Measurements from ENCODE around the gene SPATA20.

SPATA20 gene

DNA sequence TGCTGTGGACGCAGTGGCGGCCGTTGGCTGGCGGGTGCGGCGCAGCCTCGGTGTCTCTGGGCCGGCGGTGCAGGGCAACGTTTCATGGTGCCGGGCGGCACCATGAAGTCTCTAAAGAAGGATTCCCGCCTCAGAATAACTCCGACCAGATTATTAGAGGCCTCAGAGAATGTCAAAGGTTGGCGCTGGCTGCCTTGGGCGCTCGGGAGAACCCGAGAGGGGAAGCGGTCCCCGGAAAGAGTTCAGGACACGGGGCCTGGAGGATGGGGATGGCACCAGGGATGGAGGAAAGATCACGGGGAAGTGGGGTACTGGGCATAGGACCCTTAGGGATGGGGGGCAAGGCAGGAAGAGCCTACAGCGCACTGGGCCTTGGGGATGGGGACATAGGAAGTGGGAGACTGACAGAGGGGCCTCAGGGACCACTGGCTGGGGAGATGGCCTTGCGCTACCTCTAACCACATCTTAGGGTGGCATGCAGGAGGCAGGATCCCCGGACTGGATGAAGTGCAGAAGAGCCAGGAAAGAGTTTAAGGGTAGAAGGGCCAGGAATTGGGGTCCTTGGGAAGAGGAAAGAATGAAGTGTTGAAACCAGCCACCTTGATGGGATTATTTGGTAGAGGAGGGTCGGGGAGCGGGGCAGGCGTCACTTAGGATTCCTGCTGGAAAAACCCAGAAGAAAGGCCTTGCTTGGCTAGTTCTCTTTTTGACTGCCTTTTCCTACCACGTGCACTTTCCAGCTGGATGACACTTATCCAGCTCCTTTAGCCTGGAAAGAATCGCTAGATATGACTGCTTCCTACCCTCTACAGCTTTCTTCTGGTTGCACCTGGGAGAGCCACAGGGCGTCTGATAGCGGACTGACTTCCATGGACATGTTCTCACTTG lies 38.2 kb upstream of the SPATA20 start:
- no peak for TF ChIP-seq Cebpa-rat (IDR thresholded peaks at IDR 0.05)
- H3K27ac ChIP-seq: no peak overlapping the region
- no peaks in the 10 kb centered on the region for H4K20me1 ChIP-seq
- H3K4me2 ChIP-seq: peak overlapping the region; percentile 74
- peaks cover 42% of the 10 kb centered on the region for H3K27me3 ChIP-seq
- peaks cover 6% of the 10 kb centered on the region; the same call in 1 of the 2 replicates for H3K4me1 ChIP-seq
- H3K36me3 ChIP-seq: no peaks in the 10 kb centered on the region
- H3K9me3 ChIP-seq: no peaks in the 10 kb centered on the region
- no peak overlapping the region for H3K9ac ChIP-seq
- H3K4me3 ChIP-seq: peak overlapping the region; percentile 61

GRCh38 chr17:50511058-50511457 lies 35.9 kb upstream of the SPATA20 start:
- TF ChIP-seq Cebpa-rat (IDR thresholded peaks at IDR 0.05): no peak
- Histone ChIP-seq H3K4me3 (no peak overlapping the region), H3K27me3 (peaks cover 39% of the 10 kb centered on the region), H3K36me3 (no peaks in the 10 kb centered on the region), H3K9ac (no peak overlapping the region), H3K27ac (no peak overlapping the region), H3K4me1 (peaks cover 20% of the 10 kb centered on the region), H3K4me2 (no peak overlapping the region), H3K9me3 (no peaks in the 10 kb centered on the region), H4K20me1 (no peaks in the 10 kb centered on the region)

- no peak for TF ChIP-seq Cebpa-rat (IDR thresholded peaks at IDR 0.05)
- Histone ChIP-seq H3K4me3 (no peak overlapping the region), H3K9ac (no peak overlapping the region), H3K9me3 (no peaks in the 10 kb centered on the region), H3K36me3 (no peaks in the 10 kb centered on the region), H3K4me2 (no peak overlapping the region), H3K4me1 (peaks cover 18% of the 10 kb centered on the region), H3K27me3 (peaks cover 15% of the 10 kb centered on the region), H3K27ac (no peak overlapping the region), H4K20me1 (no peaks in the 10 kb centered on the region)
Observed at GRCh38 chr17:50513495-50513894, 33.5 kb upstream of the SPATA20 start.

DNA sequence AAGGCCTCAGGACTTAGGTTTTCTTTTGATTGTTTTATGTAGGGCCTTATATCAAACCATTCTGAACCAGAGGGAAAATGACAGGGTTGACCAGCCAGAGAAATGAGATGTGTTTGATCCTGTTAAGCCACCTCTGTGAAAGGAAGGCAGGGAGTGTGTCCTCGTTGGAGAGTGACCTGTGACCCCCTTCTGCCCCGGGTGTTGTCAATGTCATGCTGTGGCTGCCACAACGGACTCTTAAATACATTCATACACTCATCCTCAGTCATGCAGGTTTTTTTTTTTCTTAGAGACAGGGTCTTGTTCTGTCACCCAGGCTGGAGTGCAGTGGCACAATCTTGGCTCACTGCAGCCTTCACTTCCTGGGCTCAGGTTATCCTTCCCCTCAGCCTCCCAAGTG lies 32.6 kb upstream of the SPATA20 start:
- H3K36me3 ChIP-seq: no peaks in the 10 kb centered on the region
- no peak for TF ChIP-seq Cebpa-rat (IDR thresholded peaks at IDR 0.05)
- H3K4me3 ChIP-seq: no peak overlapping the region
- no peak overlapping the region for H3K27ac ChIP-seq
- peaks cover 6% of the 10 kb centered on the region; the same call in 1 of the 2 replicates for H3K27me3 ChIP-seq
- H4K20me1 ChIP-seq: no peaks in the 10 kb centered on the region
- no peak overlapping the region for H3K9ac ChIP-seq
- no peak overlapping the region for H3K4me2 ChIP-seq
- H3K4me1 ChIP-seq: peaks cover 15% of the 10 kb centered on the region
- no peaks in the 10 kb centered on the region for H3K9me3 ChIP-seq

- H3K9me3 ChIP-seq: no peaks in the 10 kb centered on the region
Observed at GRCh38 chr17:50514936-50515702, 31.9 kb upstream of the SPATA20 start.

GRCh38 chr17:50517011-50517410 lies 30.0 kb upstream of the SPATA20 start:
- Histone ChIP-seq H3K4me2 (no peak overlapping the region), H3K4me3 (no peak overlapping the region), H3K4me1 (peaks cover 15% of the 10 kb centered on the region), H3K36me3 (no peaks in the 10 kb centered on the region), H3K27ac (no peak overlapping the region), H3K27me3 (no peaks in the 10 kb centered on the region), H4K20me1 (no peaks in the 10 kb centered on the region), H3K9me3 (no peaks in the 10 kb centered on the region), H3K9ac (no peak overlapping the region)
- no peak for TF ChIP-seq Cebpa-rat (IDR thresholded peaks at IDR 0.05)

More at GRCh38 chr17:50514936-50515702, 31.9 kb upstream of the SPATA20 start:
- H4K20me1 ChIP-seq: no peaks in the 10 kb centered on the region
- TF ChIP-seq Cebpa-rat (IDR thresholded peaks at IDR 0.05): no peak
- peaks cover 15% of the 10 kb centered on the region for H3K4me1 ChIP-seq
- no peak overlapping the region for H3K4me3 ChIP-seq
- no peaks in the 10 kb centered on the region for H3K36me3 ChIP-seq
- H3K4me2 ChIP-seq: peak overlapping the region; percentile 46
- no peaks in the 10 kb centered on the region for H3K27me3 ChIP-seq
- no peak overlapping the region for H3K27ac ChIP-seq
- no peak overlapping the region for H3K9ac ChIP-seq

GRCh38 chr17:50517504-50518383 lies 29.2 kb upstream of the SPATA20 start:
- no peaks in the 10 kb centered on the region for H3K27me3 ChIP-seq

DNA sequence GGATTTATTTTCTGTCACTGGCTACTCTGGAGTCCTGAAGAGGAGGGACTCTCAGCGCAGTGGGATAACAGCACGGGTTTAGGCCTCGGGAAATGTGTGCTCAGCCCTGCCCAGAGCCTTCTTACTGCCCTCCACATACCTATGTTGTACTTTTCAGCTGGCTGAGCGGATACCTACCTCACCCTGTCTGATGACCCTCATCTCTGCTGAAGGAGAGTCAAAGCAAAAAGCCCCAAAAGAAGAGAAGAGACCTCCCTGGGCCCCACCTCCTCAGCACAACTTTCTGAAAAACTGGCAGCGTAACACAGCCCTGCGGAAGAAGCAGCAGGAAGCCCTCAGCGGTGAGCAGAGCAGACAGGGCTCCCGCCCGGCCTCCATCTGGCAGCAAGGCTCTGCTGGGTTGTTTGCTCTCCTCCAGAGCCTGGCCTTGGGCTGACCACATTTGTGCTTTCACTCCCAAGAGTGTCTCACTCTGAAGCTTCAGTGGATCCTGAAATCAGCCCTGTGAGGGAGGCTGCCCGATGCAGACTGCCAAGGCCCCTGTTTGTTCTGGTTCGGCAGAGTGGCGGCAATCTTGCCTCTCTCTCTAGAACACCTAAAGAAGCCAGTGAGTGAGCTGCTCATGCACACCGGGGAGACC lies 28.5 kb upstream of the SPATA20 start:
- no peaks in the 10 kb centered on the region for H3K9me3 ChIP-seq
- no peaks in the 10 kb centered on the region for H4K20me1 ChIP-seq
- no peaks in the 10 kb centered on the region for H3K36me3 ChIP-seq
- H3K27ac ChIP-seq: no peak overlapping the region
- no peaks in the 10 kb centered on the region for H3K27me3 ChIP-seq
- H3K9ac ChIP-seq: no peak overlapping the region
- H3K4me1 ChIP-seq: peaks cover 15% of the 10 kb centered on the region
- no peak overlapping the region for H3K4me3 ChIP-seq
- no peak overlapping the region for H3K4me2 ChIP-seq
- no peak for TF ChIP-seq Cebpa-rat (IDR thresholded peaks at IDR 0.05)

More at GRCh38 chr17:50517504-50518383, 29.2 kb upstream of the SPATA20 start:
- Histone ChIP-seq H3K4me1 (peaks cover 15% of the 10 kb centered on the region), H3K4me3 (no peak overlapping the region), H3K27ac (no peak overlapping the region), H3K9me3 (no peaks in the 10 kb centered on the region), H3K36me3 (no peaks in the 10 kb centered on the region), H4K20me1 (no peaks in the 10 kb centered on the region), H3K9ac (no peak overlapping the region), H3K4me2 (no peak overlapping the region)
- no peak for TF ChIP-seq Cebpa-rat (IDR thresholded peaks at IDR 0.05)

Data from BLaER1 (cell line).